Osteoblast (primary cell): ENCODE results near the gene FBXO15. TPM values are rescaled to one million over a fixed set of nuclear protein-coding genes. Genes with fewer than 3 reads are reported as not detected.

Source experiments
- DNase-seq: peaks from one replicate; pipeline ENCODE4 v3.0.0; 2011; ENCODE audit warnings: low spot score, mixed read lengths; ENCODE audit not compliant: insufficient read length; ENCODE audit errors: missing footprints
- H2AFZ ChIP-seq: 2 replicates; pipeline ENCODE4 v1.6.0; 2011; ENCODE audit warnings: mild to moderate bottlenecking, low read length
- H3K27ac ChIP-seq: 2 replicates; pipeline ENCODE4 v1.5.1; 2011; ENCODE audit warnings: mild to moderate bottlenecking, low read depth, low read length, moderate library complexity
- H3K27me3 ChIP-seq: 2 replicates; pipeline ENCODE4 v1.6.0; 2012; ENCODE audit warnings: mild to moderate bottlenecking, control low read depth, inconsistent platforms, low read length, moderate library complexity; ENCODE audit not compliant: insufficient read depth
- H3K36me3 ChIP-seq: 2 replicates; pipeline ENCODE4 v1.5.1; 2011; ENCODE audit warnings: mild to moderate bottlenecking, low read length, control low read depth, moderate library complexity; ENCODE audit not compliant: insufficient read depth
- H3K4me1 ChIP-seq: 2 replicates; pipeline ENCODE4 v1.5.1; 2011; ENCODE audit warnings: mild to moderate bottlenecking, low read length, control low read depth, moderate library complexity; ENCODE audit not compliant: insufficient read depth
- H3K4me2 ChIP-seq: 2 replicates; pipeline ENCODE4 v1.6.0; 2011; ENCODE audit warnings: mild to moderate bottlenecking, low read length; ENCODE audit not compliant: insufficient read depth
- H3K4me3 ChIP-seq: fragments of 200-600 bp; sonication (generic); 3 replicates; pipeline ENCODE4 v1.5.1; 2012; ENCODE audit warnings: mild to moderate bottlenecking, low read length, inconsistent platforms; ENCODE audit not compliant: insufficient read depth
- H3K79me2 ChIP-seq: 2 replicates; pipeline ENCODE4 v1.6.0; 2012; ENCODE audit warnings: mild to moderate bottlenecking, low read length, control low read depth, inconsistent platforms; ENCODE audit not compliant: insufficient read depth
- H3K9me3 ChIP-seq: 2 replicates; pipeline ENCODE4 v1.5.1; 2011; ENCODE audit warnings: low read depth, low read length, control low read depth
- H4K20me1 ChIP-seq: 2 replicates; pipeline ENCODE4 v1.6.0; 2012; ENCODE audit warnings: mild to moderate bottlenecking, low read length, control low read depth; ENCODE audit not compliant: insufficient read depth
- CTCF ChIP-seq: IDR thresholded peaks from 2 replicates; pipeline ENCODE4 v1.5.1; 2011; ENCODE audit warnings: mild to moderate bottlenecking, low read depth, low read length, moderate library complexity; ENCODE audit errors: extremely low read depth
- total RNA-seq: library from RNA; depleted of rRNA; stranded (reverse); fragments of >200 nt; gene quantifications from 2 replicates; pipeline ENCODE4 v1.2.3, GENCODE V29; 2012

Gene FBXO15
- total RNA-seq, 1 donor: 0.36 TPM

- H4K20me1 ChIP-seq: no peaks in the 10 kb centered on the region
- TF ChIP-seq CTCF: no peak
- H3K27ac ChIP-seq: no peak overlapping the region
- H3K4me3 ChIP-seq: no peak overlapping the region
- H3K4me1 ChIP-seq: no peaks in the 10 kb centered on the region
- peak; percentile 8 for DNase-seq
- H2AFZ ChIP-seq: no peak overlapping the region
- H3K79me2 ChIP-seq: no peaks in the 10 kb centered on the region
- no peaks in the 10 kb centered on the region for H3K27me3 ChIP-seq
- no peaks in the 10 kb centered on the region for H3K36me3 ChIP-seq
- no peak overlapping the region for H3K4me2 ChIP-seq
- H3K9me3 ChIP-seq: no peaks in the 10 kb centered on the region
These were observed 72.7 kb downstream of the FBXO15 start for GRCh38 chr18:74074668-74075564.

- H4K20me1 ChIP-seq: no peaks in the 10 kb centered on the region
- H3K36me3 ChIP-seq: no peaks in the 10 kb centered on the region
- H3K27me3 ChIP-seq: no peaks in the 10 kb centered on the region
- no peak overlapping the region for H3K4me2 ChIP-seq
- no peak overlapping the region for H3K4me3 ChIP-seq
- no peaks in the 10 kb centered on the region for H3K79me2 ChIP-seq
- no peak overlapping the region for H3K27ac ChIP-seq
- H2AFZ ChIP-seq: no peak overlapping the region
- no peaks in the 10 kb centered on the region for H3K9me3 ChIP-seq
- no peaks in the 10 kb centered on the region for H3K4me1 ChIP-seq
- no peak for DNase-seq
- TF ChIP-seq CTCF: no peak
These were observed 73.5 kb downstream of the FBXO15 start for GRCh38 chr18:74073957-74074667.

- H3K27ac ChIP-seq: no peak overlapping the region
- H2AFZ ChIP-seq: no peak overlapping the region
- no peaks in the 10 kb centered on the region for H3K4me1 ChIP-seq
- H3K4me3 ChIP-seq: no peak overlapping the region
- no peaks in the 10 kb centered on the region for H3K36me3 ChIP-seq
- DNase-seq: no peak
- H3K79me2 ChIP-seq: no peaks in the 10 kb centered on the region
- H3K4me2 ChIP-seq: no peak overlapping the region
- no peak for TF ChIP-seq CTCF
- H3K27me3 ChIP-seq: no peaks in the 10 kb centered on the region
- H4K20me1 ChIP-seq: no peaks in the 10 kb centered on the region
- no peaks in the 10 kb centered on the region for H3K9me3 ChIP-seq
These were observed 78.2 kb downstream of the FBXO15 start for GRCh38 chr18:74069178-74070050.
